ENCODE data around the gene LIPF.
"Not testable (repeated sequence)": the region's sequence is repeated elsewhere in the genome, so short reads cannot be mapped to it uniquely, and the experiment has no call there.

Gene LIPF, protein sequence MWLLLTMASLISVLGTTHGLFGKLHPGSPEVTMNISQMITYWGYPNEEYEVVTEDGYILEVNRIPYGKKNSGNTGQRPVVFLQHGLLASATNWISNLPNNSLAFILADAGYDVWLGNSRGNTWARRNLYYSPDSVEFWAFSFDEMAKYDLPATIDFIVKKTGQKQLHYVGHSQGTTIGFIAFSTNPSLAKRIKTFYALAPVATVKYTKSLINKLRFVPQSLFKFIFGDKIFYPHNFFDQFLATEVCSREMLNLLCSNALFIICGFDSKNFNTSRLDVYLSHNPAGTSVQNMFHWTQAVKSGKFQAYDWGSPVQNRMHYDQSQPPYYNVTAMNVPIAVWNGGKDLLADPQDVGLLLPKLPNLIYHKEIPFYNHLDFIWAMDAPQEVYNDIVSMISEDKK

DNA sequence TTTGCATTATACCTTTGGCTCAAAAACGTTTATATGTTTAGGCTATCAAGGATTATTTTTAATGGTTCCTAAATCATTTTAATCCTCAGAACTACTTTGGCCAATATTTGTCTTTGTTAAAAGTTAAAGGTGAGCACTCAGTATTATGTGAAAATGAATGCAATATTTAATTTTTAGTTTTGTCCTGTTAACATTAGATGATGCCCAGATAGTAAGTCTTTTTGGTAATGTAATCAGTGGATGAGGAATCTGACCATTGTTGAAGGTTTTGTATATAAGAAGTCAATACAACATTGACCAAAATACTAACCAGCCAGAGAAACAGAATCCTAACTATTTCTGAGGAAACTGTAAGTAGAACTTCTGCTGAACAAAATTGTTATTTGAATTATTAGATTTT lies at the start of gene LIPF:
Gene LIPF, plus strand, starts transcription at position 301 of the 400 bp plus-strand sequence. CDS start 2,856 bp downstream, outside the sequence.
- DNase-seq (ENCODE audit: low spot score), result no peak

DNA sequence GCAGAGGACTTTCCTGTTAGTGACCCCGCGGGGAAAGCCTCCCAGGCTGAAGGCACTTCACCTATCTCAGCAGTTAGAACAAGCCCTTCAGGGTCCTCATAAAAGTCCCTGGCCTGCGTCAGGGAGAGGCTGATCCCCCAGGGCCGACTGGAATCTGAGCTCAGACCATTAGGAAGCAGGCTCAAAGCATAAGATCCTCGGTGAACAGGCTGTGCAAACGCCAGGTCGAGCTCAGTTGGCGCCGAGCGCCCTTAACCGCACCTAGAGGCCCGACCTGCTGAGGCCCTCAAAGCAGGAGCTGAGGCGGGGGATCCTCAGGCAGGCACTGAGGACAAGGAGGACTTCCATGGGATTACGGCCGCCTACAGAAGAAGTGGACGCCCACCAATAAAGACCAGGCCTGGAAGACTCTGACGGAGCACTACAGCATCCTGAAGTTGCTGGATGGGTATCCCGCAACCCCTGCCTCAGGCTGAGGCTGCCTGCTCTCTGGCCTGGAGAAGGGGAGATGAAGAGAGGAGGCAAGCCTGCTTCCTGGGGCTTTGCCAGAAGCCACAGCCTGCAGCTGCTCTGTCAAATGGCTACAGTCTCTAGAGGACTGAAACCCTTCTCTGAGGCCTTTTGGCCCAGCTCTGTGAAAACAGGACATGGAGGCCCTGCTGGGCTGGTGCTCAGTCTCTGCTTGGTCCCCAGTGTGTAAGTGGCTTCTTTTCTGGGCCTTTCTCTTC lies 47.8 kb upstream of the LIPF start:
- DNase-seq (ENCODE audit: low spot score), result peak; percentile 7

DNA sequence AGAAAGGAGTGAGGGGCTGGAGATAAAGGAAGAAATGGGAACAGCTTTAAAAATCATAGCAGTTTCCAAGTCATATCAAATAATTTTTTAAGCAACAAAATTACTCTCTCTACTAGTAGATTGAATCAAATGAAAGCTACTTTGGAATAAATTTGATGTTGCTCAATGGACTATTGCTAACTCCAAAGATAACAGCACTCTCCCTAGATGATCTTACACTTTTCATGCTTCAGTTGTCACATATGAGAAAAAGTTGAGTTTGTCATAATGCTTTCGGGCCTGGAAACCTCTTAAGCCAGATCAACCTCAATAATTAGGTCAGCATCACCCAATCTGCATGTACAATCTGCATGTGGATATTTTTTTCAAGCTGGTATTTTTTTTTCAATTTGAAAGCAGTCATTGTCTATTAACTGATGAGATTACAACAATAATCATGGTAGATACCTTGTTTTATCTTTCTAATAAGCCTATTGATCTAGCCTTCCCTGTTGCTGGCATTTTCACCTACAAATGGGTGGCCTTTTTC lies 46.4 kb upstream of the LIPF start:
- DNase-seq (ENCODE audit: low spot score), result no peak

DNA sequence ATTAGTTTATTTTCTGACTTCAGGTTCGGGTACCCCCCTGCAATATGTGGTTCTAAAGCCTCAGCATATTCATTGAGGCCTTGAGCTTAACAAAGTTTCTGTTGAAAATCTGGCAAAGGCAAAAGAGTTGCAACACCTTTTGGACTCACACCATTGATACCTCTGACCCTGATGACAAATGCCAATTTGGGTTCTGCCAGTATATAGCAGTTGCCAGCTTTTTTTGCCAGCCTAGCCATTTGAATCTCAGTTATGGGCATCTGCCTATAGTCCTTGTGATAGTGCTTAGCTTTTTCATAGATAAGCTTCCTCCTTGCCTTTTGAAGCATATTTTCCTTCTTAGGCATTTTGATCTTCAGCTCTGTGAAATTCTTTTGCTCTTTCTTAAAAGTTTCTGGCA lies 45.7 kb upstream of the LIPF start:
- no peak for DNase-seq (ENCODE audit: low spot score)

DNA sequence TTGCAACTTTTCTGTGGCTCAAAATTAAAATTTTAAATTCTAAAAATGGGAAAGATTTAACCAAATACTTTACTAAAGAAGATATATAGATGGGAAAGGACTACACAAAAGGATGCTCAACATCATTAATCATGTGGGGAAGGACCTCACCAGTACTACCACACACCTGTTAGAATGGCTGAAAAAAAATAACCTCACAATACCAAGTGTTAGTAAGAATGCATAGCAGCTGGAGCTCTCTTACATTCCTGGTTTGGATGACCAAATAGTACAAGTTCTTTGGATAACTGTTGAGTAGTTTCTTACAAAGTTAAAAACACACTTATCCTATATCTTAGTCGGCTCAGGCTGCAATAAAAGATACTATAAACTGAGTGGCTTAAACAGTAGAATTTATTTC lies 43.8 kb upstream of the LIPF start:
- DNase-seq (ENCODE audit: low spot score), result no peak

DNA sequence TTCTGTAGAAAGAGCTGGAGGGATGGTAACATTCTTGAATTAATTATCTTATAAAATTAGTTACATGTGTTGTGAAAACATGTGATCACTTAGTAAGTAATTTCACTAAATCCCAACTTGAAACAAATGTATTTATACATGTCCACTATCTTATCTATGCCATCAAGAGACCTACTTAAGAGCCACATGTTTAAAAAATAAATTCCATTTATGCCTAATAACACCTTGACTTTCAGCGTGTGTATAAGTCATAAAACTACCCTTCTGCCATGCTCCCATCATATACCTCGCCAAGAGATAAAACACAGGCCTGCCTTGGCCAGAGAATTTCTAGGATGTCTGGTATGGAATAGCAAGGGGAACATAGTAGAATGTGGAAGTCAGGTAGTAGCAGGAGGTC lies 40.4 kb upstream of the LIPF start:
- DNase-seq (ENCODE audit: low spot score), result no peak

DNA sequence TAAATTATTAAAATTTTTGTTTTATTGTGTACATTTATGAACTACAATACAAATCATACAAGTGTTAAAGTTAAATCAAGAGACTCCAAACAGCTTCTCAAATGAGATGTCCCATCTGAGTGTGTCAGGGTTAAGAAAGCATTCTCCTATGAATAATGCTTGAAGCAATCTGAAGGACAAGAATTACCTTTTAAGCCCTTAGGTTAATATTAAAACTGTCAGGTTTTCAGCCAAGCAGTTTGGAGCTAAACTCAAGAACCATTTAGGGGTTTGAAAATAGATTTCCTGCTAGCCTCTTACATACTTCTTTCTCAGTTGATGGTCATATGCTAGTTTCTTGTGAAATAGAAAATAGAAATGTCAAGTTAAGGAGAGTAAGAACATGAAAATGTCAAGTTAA lies 39.4 kb upstream of the LIPF start:
- DNase-seq (ENCODE audit: low spot score), result no peak

DNA sequence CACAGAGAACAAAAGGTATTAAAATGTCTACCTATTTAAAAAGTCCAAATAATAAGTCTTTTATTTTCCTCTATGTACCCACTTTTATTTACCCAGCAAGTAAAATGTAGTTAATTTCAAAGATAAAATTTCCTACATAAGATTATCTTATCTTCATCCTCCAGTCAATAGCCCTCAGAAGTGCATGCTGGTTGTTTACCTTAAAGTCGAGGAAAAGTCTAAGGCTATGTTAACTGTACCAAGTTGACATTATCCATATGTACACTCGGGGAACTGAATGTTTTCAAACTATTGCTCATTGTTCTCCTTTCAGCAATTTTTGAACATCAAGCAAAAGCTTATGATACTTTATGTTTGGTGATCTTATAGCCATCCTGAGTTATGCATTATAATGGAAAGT lies 24.1 kb upstream of the LIPF start:
- no peak for DNase-seq (ENCODE audit: low spot score)

DNA sequence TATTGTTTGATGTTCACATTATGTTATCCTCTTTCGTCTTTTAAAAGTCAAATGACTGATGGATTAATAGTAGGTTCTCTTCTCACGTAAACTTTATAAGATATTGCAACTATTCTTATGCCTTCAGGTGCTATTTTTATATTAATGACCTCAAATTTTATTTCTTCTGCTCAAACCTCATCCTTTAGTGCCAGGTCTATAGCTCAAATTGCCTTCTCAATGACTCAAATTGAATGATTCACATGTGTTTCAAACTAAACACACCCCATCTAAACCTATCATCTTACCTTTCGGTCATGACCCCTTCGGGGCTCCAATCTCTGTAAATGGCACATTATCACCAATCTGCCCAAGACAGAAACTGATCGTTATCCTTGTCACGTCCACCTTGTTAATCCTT lies 22.0 kb upstream of the LIPF start:
- no peak for DNase-seq (ENCODE audit: low spot score)

DNA sequence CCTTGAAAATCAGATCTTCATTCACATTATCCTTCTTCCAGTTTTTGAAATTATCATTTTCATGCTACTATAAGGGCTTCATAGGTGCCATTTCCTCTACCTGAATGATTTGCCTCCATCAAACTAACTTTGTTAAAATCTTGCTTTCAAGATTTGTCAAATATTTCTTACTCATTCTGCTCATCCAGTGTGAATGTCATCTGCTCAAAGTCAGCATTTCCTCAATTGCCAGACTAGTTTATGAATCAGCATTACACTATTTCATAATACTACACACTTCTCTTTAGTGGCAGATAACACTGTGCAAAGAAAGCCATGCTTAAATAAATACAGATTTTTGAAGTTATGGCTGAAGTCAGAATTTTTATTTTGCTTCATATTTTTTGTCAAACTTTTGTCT lies 21.3 kb upstream of the LIPF start:
- peak; percentile 50 for DNase-seq (ENCODE audit: low spot score)

DNA sequence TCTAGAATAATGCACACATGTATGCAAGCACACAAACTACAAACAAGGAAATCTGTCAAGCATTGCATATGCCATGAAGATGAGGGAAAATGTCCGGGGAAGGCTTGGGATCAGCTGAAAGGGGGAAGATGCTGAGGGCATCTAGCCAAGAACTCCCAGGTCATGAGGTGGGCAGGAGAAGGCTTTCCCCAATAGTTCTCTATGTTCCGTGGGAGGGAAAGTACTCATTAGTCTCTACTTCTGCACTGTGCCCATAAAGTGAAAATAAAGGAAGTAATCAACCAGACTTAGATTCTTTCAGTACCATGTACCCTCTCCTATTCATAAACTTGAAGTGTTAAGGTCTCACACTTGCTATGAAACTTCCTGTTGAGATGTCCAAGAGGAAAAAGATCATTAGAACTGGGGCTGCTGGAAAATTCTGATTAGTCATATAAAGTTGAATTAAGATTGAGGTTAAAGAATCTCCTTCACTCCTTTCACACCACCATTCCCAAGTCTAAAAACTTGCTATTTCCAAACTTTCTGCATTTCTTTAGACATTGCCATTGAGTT lies 17.1 kb upstream of the LIPF start:
- no peak for DNase-seq (ENCODE audit: low spot score)

DNA sequence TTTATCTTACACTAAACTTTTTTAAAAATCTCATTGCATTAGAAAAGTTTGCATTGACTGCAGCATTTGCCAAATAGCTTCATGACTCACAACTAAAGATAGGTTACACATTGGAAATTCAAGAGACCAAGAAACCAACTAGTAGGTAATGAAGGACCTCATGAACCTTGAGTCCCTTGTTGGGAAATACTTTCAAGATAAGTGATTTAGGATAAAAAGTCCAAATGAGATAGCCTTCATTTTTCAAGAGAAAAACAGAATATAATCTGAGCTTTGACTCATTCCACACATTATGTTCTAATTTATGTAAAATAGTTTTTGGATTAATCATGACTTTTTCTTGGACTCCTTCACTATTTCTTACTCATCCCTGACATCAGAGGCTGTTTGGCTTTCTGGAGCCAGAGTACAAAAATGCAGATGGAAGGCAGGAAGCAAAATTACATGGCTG lies 13.1 kb upstream of the LIPF start:
- peak; percentile 73 for DNase-seq (ENCODE audit: low spot score)

DNA sequence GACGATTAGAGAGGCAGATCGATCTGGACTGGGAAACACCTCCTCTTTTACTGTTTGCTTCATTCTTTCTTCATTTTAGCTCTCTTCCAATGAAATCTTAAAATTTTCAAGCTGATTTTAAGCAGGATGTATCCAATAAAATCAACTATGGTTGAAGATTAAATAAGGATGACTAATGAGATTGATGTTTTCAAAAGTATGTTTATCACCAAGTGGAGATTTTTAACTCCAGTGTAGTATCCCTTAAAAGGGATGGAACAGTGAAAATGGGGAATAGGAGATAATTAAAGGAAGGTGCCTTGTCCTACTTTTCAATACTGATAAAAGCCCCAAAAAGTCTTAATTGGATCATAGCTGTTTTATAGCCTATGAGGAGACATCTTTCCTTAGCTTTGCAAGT lies 11.6 kb upstream of the LIPF start:
- DNase-seq (ENCODE audit: low spot score), result no peak

DNA sequence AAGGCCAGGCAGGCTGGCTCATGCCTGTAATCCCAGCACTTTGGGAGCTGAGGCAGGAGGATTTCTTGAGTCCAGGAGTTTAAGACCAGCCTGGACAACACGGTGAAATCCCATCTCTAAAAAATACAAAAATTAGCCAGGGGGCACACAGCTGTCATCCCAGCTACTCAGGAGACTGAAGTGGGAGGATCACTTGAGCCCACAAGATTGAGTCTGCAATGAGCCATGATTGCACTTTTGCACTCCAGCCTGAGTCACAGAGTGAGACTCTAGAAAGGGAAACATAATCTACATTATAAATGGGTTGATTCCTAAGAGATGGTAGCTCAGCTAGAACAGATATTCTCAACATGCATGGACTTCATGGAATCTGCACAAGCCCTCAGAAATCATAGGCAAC lies 6.3 kb upstream of the LIPF start:
- DNase-seq (ENCODE audit: low spot score), result no peak

DNA sequence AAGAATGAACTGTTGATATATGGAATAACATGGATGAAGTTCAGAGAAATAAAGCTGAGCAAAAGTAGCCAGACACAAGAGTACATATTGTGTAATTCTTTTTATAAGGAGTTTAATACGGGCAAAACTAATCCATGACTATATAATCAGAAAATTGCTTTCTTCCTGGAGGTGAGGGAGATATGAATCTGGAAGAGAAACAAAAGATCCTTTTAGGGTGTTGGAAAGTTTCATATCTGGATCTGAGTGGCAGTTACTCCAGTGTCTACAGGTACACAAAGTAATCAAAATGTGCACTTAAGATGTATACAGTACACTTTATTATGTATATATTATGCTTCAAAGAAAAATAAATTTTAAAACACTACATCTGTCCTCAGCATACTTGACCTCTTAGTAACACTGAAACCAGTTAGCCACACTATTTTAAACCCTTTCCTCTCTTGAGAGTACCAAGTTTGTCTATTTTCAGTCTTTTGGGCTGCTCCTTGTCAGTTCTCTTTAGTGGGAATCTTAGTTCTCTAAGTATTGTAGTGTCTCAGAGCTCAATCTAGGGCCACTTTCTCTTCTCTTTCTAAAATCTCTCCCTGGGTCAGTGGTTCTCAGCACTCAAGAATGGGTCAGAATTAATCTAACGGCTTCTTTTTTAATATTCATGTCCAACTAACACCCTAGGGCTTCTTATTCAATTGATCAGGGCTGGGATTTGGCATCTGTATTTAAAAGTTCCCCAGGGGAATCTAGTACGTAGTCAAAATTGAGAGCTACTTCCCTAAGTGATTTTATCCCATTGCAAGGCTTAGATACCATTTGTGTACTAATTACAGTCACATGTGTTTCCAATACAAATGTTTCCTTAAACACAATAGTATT lies 4.3 kb upstream of the LIPF start:
- peak; percentile 17 for DNase-seq (ENCODE audit: low spot score)

DNA sequence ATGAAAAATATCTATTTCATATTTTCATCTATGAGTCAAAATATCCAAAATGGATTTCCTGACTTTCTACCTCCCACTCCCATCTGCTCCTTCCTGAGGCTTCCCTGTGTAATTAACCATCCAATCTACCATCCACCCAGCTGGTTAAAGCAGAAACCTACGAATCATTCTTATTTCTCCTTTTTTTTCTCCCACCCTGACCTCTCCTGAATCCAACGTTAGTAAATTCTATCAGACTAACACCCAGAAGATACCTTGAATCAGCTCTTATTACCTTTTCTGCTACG lies 3.7 kb upstream of the LIPF start:
- DNase-seq (ENCODE audit: low spot score), result no peak

DNA sequence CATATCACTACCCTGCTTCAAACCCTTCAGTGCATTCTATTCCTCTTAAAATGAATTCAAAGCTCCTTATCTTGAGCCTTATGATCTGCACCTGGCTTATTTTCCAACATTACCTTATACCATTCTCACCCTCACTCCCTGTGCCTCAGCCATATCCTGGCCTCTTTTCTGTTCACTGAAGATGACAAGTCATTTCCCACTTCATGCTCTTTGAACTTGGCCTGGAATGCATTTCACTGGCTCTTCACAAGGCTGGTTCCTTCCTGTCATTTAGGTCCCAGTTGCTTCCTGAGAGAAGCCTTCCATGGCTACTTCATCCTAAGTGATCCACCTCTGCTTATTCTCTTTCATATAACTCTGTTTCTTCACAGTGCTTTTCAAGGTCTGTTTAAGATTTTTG lies 3.2 kb upstream of the LIPF start:
- DNase-seq (ENCODE audit: low spot score), result no peak

DNA sequence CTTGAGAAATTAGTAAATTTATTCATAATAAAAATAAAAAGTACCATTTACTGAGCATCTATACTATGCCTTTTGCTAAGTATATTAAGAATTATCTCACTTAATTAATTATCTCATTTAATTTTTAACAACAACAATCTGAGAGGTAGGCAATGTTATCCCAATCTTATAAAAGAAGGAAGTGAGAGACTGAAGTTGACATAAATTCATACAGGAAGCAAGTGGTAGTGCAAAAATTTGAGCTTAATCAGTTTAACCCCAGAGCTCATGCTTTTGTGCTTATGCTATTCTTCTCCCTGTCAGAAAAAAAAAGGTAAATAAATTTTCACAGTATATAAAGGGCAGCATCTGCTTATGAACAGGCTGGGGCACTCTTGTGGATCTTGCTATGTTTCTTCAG lies 2.7 kb upstream of the LIPF start:
- DNase-seq (ENCODE audit: low spot score), result no peak

DNA sequence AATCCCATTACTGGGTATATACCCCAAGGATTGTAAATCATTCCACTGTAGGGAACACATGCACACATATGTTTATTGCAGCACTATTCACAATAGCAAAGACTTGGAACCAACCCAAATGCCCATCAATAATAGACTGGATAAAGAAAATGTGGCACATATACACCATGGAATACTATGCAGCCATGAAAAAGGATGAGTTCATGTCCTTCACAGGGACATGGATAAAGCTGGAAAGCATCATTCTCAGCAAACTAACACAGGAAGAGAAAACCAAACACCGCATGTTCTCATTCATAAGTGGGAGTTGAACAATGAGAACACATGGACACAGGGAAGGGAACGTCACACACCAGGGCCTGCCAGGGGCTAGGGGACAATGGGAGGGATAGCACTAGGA lies 1.1 kb upstream of the LIPF start:
- DNase-seq (ENCODE audit: low spot score), result not testable (repeated sequence)

DNA sequence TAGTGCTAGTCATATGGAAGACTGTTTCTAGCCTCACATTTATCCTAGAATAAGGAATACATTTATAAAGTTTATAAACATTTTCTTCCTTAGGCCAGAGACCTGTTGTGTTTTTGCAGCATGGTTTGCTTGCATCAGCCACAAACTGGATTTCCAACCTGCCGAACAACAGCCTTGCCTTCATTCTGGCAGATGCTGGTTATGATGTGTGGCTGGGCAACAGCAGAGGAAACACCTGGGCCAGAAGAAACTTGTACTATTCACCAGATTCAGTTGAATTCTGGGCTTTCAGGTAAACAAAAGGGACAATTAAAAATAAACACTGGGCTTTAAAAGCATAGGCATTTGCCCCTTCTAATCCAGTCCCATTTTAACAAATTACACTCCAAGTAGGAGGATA lies 4.2 kb downstream of the LIPF start:
- no peak for DNase-seq (ENCODE audit: low spot score)

DNA sequence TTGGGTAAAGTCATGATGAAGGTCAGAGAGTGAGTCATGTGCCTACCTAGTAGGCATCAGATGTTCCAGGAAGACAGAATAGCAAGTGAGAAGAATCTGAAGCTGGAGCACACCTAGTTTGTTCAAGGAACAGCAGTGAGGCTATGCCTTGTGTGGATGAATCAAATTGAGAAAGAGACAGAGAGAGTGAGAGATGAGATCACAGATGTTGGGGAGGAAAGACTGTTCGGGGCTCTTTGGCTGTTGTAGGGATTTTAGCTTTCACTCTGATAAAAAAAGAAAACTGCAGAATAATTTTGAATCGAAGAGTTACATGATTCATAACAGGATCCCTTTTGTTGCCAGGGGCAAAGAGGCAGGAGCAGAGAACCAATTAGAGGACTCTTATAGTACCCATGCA lies 6.3 kb downstream of the LIPF start:
- DNase-seq (ENCODE audit: low spot score), result no peak

DNA sequence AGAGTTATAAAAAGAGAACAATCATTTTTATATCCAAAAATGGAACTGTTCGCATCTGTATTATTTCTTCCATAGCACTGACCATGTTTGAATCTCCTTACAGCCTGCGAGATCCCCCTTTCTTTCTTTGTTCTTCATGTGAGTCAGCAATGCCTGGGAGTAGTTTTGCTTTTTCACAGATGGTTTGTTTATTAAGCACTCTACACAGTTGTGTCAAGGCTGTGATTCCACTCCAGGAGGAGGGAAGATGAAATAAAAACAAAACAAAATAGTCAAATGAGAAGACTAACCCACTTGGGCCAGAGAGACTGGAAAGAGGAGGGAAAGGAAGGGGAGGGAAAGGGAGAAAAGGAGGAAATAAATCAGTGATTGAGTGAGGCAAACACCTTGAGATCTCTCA lies 7.8 kb downstream of the LIPF start:
- no peak for DNase-seq (ENCODE audit: low spot score)
